ENCODE results near the gene WWC2.

Gene WWC2

GRCh38 chr4:183141997-183142396 lies 42.9 kb downstream of the WWC2 start:
- Histone ChIP-seq H3K27me3 (ENCODE audit: insufficient read depth, insufficient read length) (no peaks in the 10 kb centered on the region), H3K36me3 (ENCODE audit: insufficient read depth, insufficient read length, low read length) (peaks cover 2% of the 10 kb centered on the region), H3K9ac (ENCODE audit: insufficient read length, low read depth) (no peak overlapping the region), H3K4me1 (ENCODE audit: insufficient read depth, insufficient read length) (peaks cover 2% of the 10 kb centered on the region), H3K4me3 (ENCODE audit: insufficient read length, low read depth) (no peak overlapping the region), H3K9me3 (ENCODE audit: insufficient read depth, low read length) (no peaks in the 10 kb centered on the region)
- DNase-seq (ENCODE audit: low read depth, low spot score): no peak
- TF ChIP-seq SUZ12 (IDR thresholded peaks at IDR 0.05; ENCODE audit: extremely low read depth, insufficient read depth, insufficient read length) (no peak), YY1 (IDR thresholded peaks at IDR 0.05; ENCODE audit: insufficient read depth, insufficient read length) (no peak), ZNF274 (IDR thresholded peaks at IDR 0.05; ENCODE audit: low read depth, low read length) (no peak)

GRCh38 chr4:183142571-183143550 lies 43.8 kb downstream of the WWC2 start:
- TF ChIP-seq SUZ12 (IDR thresholded peaks at IDR 0.05; ENCODE audit: extremely low read depth, insufficient read depth, insufficient read length) (no peak), YY1 (IDR thresholded peaks at IDR 0.05; ENCODE audit: insufficient read depth, insufficient read length) (no peak), ZNF274 (IDR thresholded peaks at IDR 0.05; ENCODE audit: low read depth, low read length) (no peak)
- no peak for DNase-seq (ENCODE audit: low read depth, low spot score)
- peaks cover 2% of the 10 kb centered on the region for H3K36me3 ChIP-seq (ENCODE audit: insufficient read depth, insufficient read length, low read length)
- no peak overlapping the region for H3K9ac ChIP-seq (ENCODE audit: insufficient read length, low read depth)
- no peaks in the 10 kb centered on the region for H3K9me3 ChIP-seq (ENCODE audit: insufficient read depth, low read length)
- H3K27me3 ChIP-seq (ENCODE audit: insufficient read depth, insufficient read length): no peaks in the 10 kb centered on the region
- H3K4me1 ChIP-seq (ENCODE audit: insufficient read depth, insufficient read length): peaks cover 2% of the 10 kb centered on the region
- no peak overlapping the region for H3K4me3 ChIP-seq (ENCODE audit: insufficient read length, low read depth)

GRCh38 chr4:183144787-183145186 lies 45.7 kb downstream of the WWC2 start:
- TF ChIP-seq YY1 (IDR thresholded peaks at IDR 0.05; ENCODE audit: insufficient read depth, insufficient read length) (no peak), SUZ12 (IDR thresholded peaks at IDR 0.05; ENCODE audit: extremely low read depth, insufficient read depth, insufficient read length) (no peak), ZNF274 (IDR thresholded peaks at IDR 0.05; ENCODE audit: low read depth, low read length) (no peak)
- peaks cover 2% of the 10 kb centered on the region for H3K36me3 ChIP-seq (ENCODE audit: insufficient read depth, insufficient read length, low read length)
- H3K4me3 ChIP-seq (ENCODE audit: insufficient read length, low read depth): no peak overlapping the region
- peaks cover 2% of the 10 kb centered on the region for H3K4me1 ChIP-seq (ENCODE audit: insufficient read depth, insufficient read length)
- no peak for DNase-seq (ENCODE audit: low read depth, low spot score)
- no peaks in the 10 kb centered on the region for H3K9me3 ChIP-seq (ENCODE audit: insufficient read depth, low read length)
- no peak overlapping the region for H3K9ac ChIP-seq (ENCODE audit: insufficient read length, low read depth)
- no peaks in the 10 kb centered on the region for H3K27me3 ChIP-seq (ENCODE audit: insufficient read depth, insufficient read length)

- TF ChIP-seq ZNF274 (IDR thresholded peaks at IDR 0.05; ENCODE audit: low read depth, low read length) (no peak), SUZ12 (IDR thresholded peaks at IDR 0.05; ENCODE audit: extremely low read depth, insufficient read depth, insufficient read length) (no peak), YY1 (IDR thresholded peaks at IDR 0.05; ENCODE audit: insufficient read depth, insufficient read length) (no peak)
- H3K4me1 ChIP-seq (ENCODE audit: insufficient read depth, insufficient read length): peaks cover 2% of the 10 kb centered on the region
- peaks cover 2% of the 10 kb centered on the region for H3K36me3 ChIP-seq (ENCODE audit: insufficient read depth, insufficient read length, low read length)
- H3K27me3 ChIP-seq (ENCODE audit: insufficient read depth, insufficient read length): no peaks in the 10 kb centered on the region
- H3K4me3 ChIP-seq (ENCODE audit: insufficient read length, low read depth): no peak overlapping the region
- no peak overlapping the region for H3K9ac ChIP-seq (ENCODE audit: insufficient read length, low read depth)
- no peak for DNase-seq (ENCODE audit: low read depth, low spot score)
- no peaks in the 10 kb centered on the region for H3K9me3 ChIP-seq (ENCODE audit: insufficient read depth, low read length)
Measured at GRCh38 chr4:183145773-183146172, 46.7 kb downstream of the WWC2 start.

- DNase-seq (ENCODE audit: low read depth, low spot score): no peak
- H3K27me3 ChIP-seq (ENCODE audit: insufficient read depth, insufficient read length): no peaks in the 10 kb centered on the region
- TF ChIP-seq ZNF274 (IDR thresholded peaks at IDR 0.05; ENCODE audit: low read depth, low read length): no peak
- no peak for TF ChIP-seq YY1 (IDR thresholded peaks at IDR 0.05; ENCODE audit: insufficient read depth, insufficient read length)
- TF ChIP-seq SUZ12 (IDR thresholded peaks at IDR 0.05; ENCODE audit: extremely low read depth, insufficient read depth, insufficient read length): no peak
- no peaks in the 10 kb centered on the region for H3K9me3 ChIP-seq (ENCODE audit: insufficient read depth, low read length)
- no peak overlapping the region for H3K4me3 ChIP-seq (ENCODE audit: insufficient read length, low read depth)
- H3K4me1 ChIP-seq (ENCODE audit: insufficient read depth, insufficient read length): peaks cover 2% of the 10 kb centered on the region
- peaks cover 2% of the 10 kb centered on the region for H3K36me3 ChIP-seq (ENCODE audit: insufficient read depth, insufficient read length, low read length)
- no peak overlapping the region for H3K9ac ChIP-seq (ENCODE audit: insufficient read length, low read depth)
Measured at GRCh38 chr4:183146478-183146877, 47.4 kb downstream of the WWC2 start.

GRCh38 chr4:183147196-183147595 lies 48.1 kb downstream of the WWC2 start:
- peaks cover 2% of the 10 kb centered on the region for H3K36me3 ChIP-seq (ENCODE audit: insufficient read depth, insufficient read length, low read length)
- TF ChIP-seq SUZ12 (IDR thresholded peaks at IDR 0.05; ENCODE audit: extremely low read depth, insufficient read depth, insufficient read length): no peak
- TF ChIP-seq ZNF274 (IDR thresholded peaks at IDR 0.05; ENCODE audit: low read depth, low read length): no peak
- no peak for TF ChIP-seq YY1 (IDR thresholded peaks at IDR 0.05; ENCODE audit: insufficient read depth, insufficient read length)
- H3K9ac ChIP-seq (ENCODE audit: insufficient read length, low read depth): no peak overlapping the region
- no peak for DNase-seq (ENCODE audit: low read depth, low spot score)
- no peaks in the 10 kb centered on the region for H3K9me3 ChIP-seq (ENCODE audit: insufficient read depth, low read length)
- no peak overlapping the region for H3K4me3 ChIP-seq (ENCODE audit: insufficient read length, low read depth)
- H3K27me3 ChIP-seq (ENCODE audit: insufficient read depth, insufficient read length): no peaks in the 10 kb centered on the region
- H3K4me1 ChIP-seq (ENCODE audit: insufficient read depth, insufficient read length): peaks cover 2% of the 10 kb centered on the region

- H3K4me1 ChIP-seq (ENCODE audit: insufficient read depth, insufficient read length): peaks cover 2% of the 10 kb centered on the region
- DNase-seq (ENCODE audit: low read depth, low spot score): no peak
Measured at GRCh38 chr4:183147983-183148382, 48.9 kb downstream of the WWC2 start.

More at GRCh38 chr4:183147983-183148382, 48.9 kb downstream of the WWC2 start:
- Histone ChIP-seq H3K36me3 (ENCODE audit: insufficient read depth, insufficient read length, low read length) (peaks cover 2% of the 10 kb centered on the region), H3K9me3 (ENCODE audit: insufficient read depth, low read length) (no peaks in the 10 kb centered on the region), H3K27me3 (ENCODE audit: insufficient read depth, insufficient read length) (no peaks in the 10 kb centered on the region), H3K4me3 (ENCODE audit: insufficient read length, low read depth) (no peak overlapping the region), H3K9ac (ENCODE audit: insufficient read length, low read depth) (no peak overlapping the region)
- TF ChIP-seq SUZ12 (IDR thresholded peaks at IDR 0.05; ENCODE audit: extremely low read depth, insufficient read depth, insufficient read length) (no peak), YY1 (IDR thresholded peaks at IDR 0.05; ENCODE audit: insufficient read depth, insufficient read length) (no peak), ZNF274 (IDR thresholded peaks at IDR 0.05; ENCODE audit: low read depth, low read length) (no peak)
